Esophagus squamous epithelium (tissue), 4 donors: ENCODE measurements around the gene ROM1.
"Not testable (repeated sequence)": the region's sequence is repeated elsewhere in the genome, so short reads cannot be mapped to it uniquely, and the experiment has no call there.

Source experiments
- POLR2A ChIP-seq, 4 donors: fragments of 450-650 bp; IDR thresholded peaks; one replicate each; pipeline ENCODE4 v1.6.1; 2017; ENCODE audit warnings: antibody characterized with exemption in 4 of 4, mild to moderate bottlenecking in 4 of 4, moderate library complexity in 3 of 4
- TF ChIP-seq, protein P1 (sequence below), 6 experiments: fragments of 450-650 bp in 4 of 6; fragments of 200-600 bp in 2 of 6; sonication (generic) in 2 of 6; IDR thresholded peaks; one replicate each; pipeline ENCODE4 v1.5.1; 2016 to 2019; ENCODE audit warnings: antibody characterized with exemption in 6 of 6, mild to moderate bottlenecking in 4 of 6, moderate library complexity in 4 of 6

DNA sequence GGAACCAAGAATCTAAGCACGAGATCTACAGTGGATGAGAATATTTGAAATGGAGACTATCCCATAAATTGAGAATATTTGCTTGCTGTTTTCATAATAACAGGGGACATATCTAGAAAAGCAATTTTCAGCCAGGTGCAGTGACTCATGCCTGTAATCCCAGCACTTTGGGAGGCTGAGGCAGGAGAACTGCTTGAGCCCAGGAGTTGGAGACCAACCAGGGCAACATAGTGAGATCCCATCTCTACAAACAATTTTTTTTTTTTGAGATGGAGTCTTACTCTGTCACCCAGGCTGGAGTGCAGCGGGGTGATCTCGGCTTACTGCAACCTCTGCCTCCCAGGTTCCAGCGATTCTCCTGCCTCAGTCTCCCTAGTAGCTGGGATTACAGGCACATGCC, 31.3 kb upstream of the ROM1 start:
- TF ChIP-seq, protein P1, sequence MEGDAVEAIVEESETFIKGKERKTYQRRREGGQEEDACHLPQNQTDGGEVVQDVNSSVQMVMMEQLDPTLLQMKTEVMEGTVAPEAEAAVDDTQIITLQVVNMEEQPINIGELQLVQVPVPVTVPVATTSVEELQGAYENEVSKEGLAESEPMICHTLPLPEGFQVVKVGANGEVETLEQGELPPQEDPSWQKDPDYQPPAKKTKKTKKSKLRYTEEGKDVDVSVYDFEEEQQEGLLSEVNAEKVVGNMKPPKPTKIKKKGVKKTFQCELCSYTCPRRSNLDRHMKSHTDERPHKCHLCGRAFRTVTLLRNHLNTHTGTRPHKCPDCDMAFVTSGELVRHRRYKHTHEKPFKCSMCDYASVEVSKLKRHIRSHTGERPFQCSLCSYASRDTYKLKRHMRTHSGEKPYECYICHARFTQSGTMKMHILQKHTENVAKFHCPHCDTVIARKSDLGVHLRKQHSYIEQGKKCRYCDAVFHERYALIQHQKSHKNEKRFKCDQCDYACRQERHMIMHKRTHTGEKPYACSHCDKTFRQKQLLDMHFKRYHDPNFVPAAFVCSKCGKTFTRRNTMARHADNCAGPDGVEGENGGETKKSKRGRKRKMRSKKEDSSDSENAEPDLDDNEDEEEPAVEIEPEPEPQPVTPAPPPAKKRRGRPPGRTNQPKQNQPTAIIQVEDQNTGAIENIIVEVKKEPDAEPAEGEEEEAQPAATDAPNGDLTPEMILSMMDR (IDR thresholded peaks at IDR 0.05) = not testable (repeated sequence)
- not testable (repeated sequence) for TF ChIP-seq POLR2A (IDR thresholded peaks at IDR 0.05)
